Ovary (tissue), 3 donors: Measurements from ENCODE around the gene AADACL3.

Experiments
- EP300 ChIP-seq: sonication (generic); formaldehyde crosslinking; IDR thresholded peaks from one replicate; pipeline ENCODE4 v1.6.1; 2017; ENCODE audit warnings: antibody characterized with exemption
- POLR2A ChIP-seq: fragments of 450-650 bp; IDR thresholded peaks from one replicate; pipeline ENCODE4 v1.6.1; 2017; ENCODE audit warnings: antibody characterized with exemption, mild to moderate bottlenecking, moderate library complexity
- TF ChIP-seq, protein P1 (sequence below), 3 donors: fragments of 450-650 bp in 2 of 3; fragments of 200-600 bp in 1 of 3; IDR thresholded peaks; one replicate each; pipeline versions ENCODE4 v1.5.1 to v1.8.0; 2016 to 2022; ENCODE audit warnings: antibody characterized with exemption in 3 of 3, mild to moderate bottlenecking in 1 of 3
- donor health status: DM: no; HTN: no; CAD: no.

DNA sequence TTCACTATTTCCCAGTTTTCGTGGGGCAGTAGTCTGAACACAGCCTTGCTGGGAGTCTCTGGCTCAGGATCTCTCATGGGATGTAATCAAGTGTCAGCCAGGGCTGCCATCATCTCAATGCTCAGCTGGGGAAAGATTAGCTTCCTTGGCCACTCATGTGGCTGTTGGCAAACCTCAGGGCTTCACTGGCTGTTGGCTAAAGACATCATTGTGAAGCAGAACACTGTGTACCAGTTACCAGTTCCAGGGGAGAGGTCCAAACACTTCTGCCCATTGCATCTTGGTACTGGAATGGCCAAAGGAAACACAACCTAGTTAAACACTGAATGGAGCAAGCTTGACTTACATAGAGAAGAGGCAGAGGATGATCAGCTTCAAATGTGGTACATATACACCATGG is 38.3 kb upstream of the AADACL3 start:
- TF ChIP-seq POLR2A (no peak), EP300 (no peak)
- TF ChIP-seq, protein P1, sequence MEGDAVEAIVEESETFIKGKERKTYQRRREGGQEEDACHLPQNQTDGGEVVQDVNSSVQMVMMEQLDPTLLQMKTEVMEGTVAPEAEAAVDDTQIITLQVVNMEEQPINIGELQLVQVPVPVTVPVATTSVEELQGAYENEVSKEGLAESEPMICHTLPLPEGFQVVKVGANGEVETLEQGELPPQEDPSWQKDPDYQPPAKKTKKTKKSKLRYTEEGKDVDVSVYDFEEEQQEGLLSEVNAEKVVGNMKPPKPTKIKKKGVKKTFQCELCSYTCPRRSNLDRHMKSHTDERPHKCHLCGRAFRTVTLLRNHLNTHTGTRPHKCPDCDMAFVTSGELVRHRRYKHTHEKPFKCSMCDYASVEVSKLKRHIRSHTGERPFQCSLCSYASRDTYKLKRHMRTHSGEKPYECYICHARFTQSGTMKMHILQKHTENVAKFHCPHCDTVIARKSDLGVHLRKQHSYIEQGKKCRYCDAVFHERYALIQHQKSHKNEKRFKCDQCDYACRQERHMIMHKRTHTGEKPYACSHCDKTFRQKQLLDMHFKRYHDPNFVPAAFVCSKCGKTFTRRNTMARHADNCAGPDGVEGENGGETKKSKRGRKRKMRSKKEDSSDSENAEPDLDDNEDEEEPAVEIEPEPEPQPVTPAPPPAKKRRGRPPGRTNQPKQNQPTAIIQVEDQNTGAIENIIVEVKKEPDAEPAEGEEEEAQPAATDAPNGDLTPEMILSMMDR (IDR thresholded peaks at IDR 0.05), result no peak
